Thyroid gland (tissue), 4 donors: ENCODE measurements around the gene EXOC4.

Experiments used
- CTCF ChIP-seq, 6 experiments: fragments of 200-600 bp in 3 of 6; fragments of 450-650 bp in 3 of 6; sonication (generic) in 3 of 6; IDR thresholded peaks; one replicate each; pipeline ENCODE4 v1.5.1; 2016 to 2019; ENCODE audit warnings: antibody characterized with exemption in 6 of 6, mild to moderate bottlenecking in 2 of 6, inconsistent platforms in 1 of 6, moderate library complexity in 1 of 6
- POLR2A ChIP-seq, 2 donors: fragments of 450-650 bp; IDR thresholded peaks; one replicate each; pipeline ENCODE4 v1.6.1; 2017; ENCODE audit warnings: antibody characterized with exemption in 2 of 2, mild to moderate bottlenecking in 2 of 2, moderate library complexity in 1 of 2

- TF ChIP-seq CTCF (IDR thresholded peaks at IDR 0.05) (no peak), POLR2A (IDR thresholded peaks at IDR 0.05) (no peak)
Observed at GRCh38 chr7:133843341-133843740, 590.5 kb downstream of the EXOC4 start.
